ENCODE measurements around the gene FGFR4. TPM values are rescaled to one million over a fixed set of nuclear protein-coding genes. Genes with fewer than 3 reads are reported as not detected.
A peak's percentile ranks its signal among the peaks of the same experiment; 100 is the strongest.

Gene FGFR4
- total and polyA plus RNA-seq, 2 donors from 2014 or later = 50.2 to 72.6 TPM

DNA sequence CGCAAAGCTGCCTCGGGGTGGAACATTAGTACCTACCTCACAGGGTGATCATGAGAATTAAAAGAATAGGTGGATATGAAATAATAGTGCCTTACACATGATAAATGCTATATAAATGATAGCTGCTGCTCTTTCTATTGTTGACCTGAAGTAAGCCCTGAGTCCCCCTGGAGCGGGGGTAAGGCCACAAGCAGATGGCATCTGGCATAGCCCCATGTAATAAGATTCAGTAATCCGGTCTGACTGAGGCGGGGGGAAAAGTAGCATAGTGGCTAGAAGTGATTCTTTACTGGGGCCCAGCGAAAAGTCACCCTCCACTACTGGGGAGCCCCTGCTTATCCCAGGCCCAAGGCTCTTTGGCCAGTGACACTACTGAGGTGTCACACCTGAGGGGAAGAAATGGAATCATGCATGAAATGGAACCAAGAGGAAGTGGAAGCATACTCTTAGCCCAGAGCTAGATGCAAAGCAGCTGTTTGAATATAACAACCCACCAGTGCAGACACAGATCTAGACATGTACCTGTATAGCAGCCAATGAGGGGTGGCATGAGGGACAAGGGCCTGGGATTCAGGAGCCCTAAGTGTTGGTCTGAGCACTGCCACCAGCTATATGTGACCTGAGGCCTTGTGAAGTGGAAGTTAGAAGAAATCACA, 16.1 kb upstream of the FGFR4 start:
- FAIRE-seq (no peak), DNase-seq (peak in 1 of 5 donors; percentile 24)
- Histone ChIP-seq H3K9ac (ENCODE audit: low read length in 3 of 3) (no peak overlapping the region), H3K9me3 (ENCODE audit: control insufficient read depth in 2 of 3, insufficient read depth in 1 of 3, low read length in 3 of 3) (no peaks in the 10 kb centered on the region), H3K36me3 (ENCODE audit: control insufficient read depth in 2 of 3, insufficient read depth in 3 of 3, low read length in 3 of 3) (peaks cover 0 to 4% (median under 1%) of the 10 kb centered on the region in 3 donors), H3K27ac (ENCODE audit: low read depth in 2 of 2, low read length in 2 of 2) (no peak overlapping the region), H3K4me3 (ENCODE audit: low read length in 3 of 3) (no peak overlapping the region), H3K4me1 (ENCODE audit: control insufficient read depth in 2 of 3, insufficient read depth in 2 of 3, low read depth in 1 of 3, low read length in 3 of 3) (no peaks in the 10 kb centered on the region), H3K27me3 (ENCODE audit: control insufficient read depth, insufficient read depth, low read length) (no peaks in the 10 kb centered on the region)
- TF ChIP-seq, protein P1, sequence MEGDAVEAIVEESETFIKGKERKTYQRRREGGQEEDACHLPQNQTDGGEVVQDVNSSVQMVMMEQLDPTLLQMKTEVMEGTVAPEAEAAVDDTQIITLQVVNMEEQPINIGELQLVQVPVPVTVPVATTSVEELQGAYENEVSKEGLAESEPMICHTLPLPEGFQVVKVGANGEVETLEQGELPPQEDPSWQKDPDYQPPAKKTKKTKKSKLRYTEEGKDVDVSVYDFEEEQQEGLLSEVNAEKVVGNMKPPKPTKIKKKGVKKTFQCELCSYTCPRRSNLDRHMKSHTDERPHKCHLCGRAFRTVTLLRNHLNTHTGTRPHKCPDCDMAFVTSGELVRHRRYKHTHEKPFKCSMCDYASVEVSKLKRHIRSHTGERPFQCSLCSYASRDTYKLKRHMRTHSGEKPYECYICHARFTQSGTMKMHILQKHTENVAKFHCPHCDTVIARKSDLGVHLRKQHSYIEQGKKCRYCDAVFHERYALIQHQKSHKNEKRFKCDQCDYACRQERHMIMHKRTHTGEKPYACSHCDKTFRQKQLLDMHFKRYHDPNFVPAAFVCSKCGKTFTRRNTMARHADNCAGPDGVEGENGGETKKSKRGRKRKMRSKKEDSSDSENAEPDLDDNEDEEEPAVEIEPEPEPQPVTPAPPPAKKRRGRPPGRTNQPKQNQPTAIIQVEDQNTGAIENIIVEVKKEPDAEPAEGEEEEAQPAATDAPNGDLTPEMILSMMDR (IDR thresholded peaks at IDR 0.05; ENCODE audit: borderline replicate concordance, extremely low read depth, insufficient read depth) = no peak
- intact Hi-C loops (cut with DNase I) = loop anchor here (5.0 kb wide), 1 partner anchor 42 kb away; no protein-coding TSS in a partner anchor

- FAIRE-seq = no peak
These were observed 14.9 kb upstream of the FGFR4 start for GRCh38 chr5:177071666-177072385.

DNA sequence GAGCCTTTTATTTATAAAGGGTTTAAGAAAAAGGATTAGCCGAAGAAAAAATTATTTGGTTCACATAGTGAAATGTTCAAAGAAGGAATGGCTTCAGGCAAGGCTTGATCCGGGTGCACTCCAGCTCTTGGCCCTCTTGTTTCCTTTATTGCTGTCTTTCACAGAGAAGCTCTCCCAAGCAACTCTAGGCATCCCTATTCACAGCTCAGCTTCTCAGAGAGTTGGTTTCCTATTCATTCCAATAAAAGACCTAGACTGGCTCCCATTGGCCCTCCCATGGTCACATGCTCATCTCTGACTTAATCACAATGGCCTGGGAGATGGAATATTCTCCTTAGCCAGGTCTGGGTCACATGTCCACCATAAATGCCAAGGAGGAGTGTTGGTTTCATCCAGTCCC, 9.4 kb upstream of the FGFR4 start:
- Histone ChIP-seq H3K9me3 (ENCODE audit: control insufficient read depth in 2 of 3, insufficient read depth in 1 of 3, low read length in 3 of 3) (no peaks in the 10 kb centered on the region), H3K36me3 (ENCODE audit: control insufficient read depth in 2 of 3, insufficient read depth in 3 of 3, low read length in 3 of 3) (no peaks in the 10 kb centered on the region), H3K27me3 (ENCODE audit: control insufficient read depth, insufficient read depth, low read length) (no peaks in the 10 kb centered on the region), H3K4me3 (ENCODE audit: low read length in 3 of 3) (no peak overlapping the region), H3K9ac (ENCODE audit: low read length in 3 of 3) (no peak overlapping the region), H3K4me1 (ENCODE audit: control insufficient read depth in 2 of 3, insufficient read depth in 2 of 3, low read depth in 1 of 3, low read length in 3 of 3) (no peaks in the 10 kb centered on the region), H3K27ac (ENCODE audit: low read depth in 2 of 2, low read length in 2 of 2) (no peak overlapping the region)
- intact Hi-C loops (cut with DNase I) = no loop called here
- no peak for FAIRE-seq
- TF ChIP-seq, protein P1 (IDR thresholded peaks at IDR 0.05; ENCODE audit: borderline replicate concordance, extremely low read depth, insufficient read depth) = no peak
- no peak for DNase-seq

More at GRCh38 chr5:177071666-177072385, 14.9 kb upstream of the FGFR4 start:
- no peaks in the 10 kb centered on the region for H3K4me1 ChIP-seq (ENCODE audit: control insufficient read depth in 2 of 3, insufficient read depth in 2 of 3, low read depth in 1 of 3, low read length in 3 of 3)
- H3K27me3 ChIP-seq (ENCODE audit: control insufficient read depth, insufficient read depth, low read length) = no peaks in the 10 kb centered on the region
- no peak overlapping the region for H3K4me3 ChIP-seq (ENCODE audit: low read length in 3 of 3)
- DNase-seq = peak; percentile 26 to 92 (median 84)
- H3K27ac ChIP-seq (ENCODE audit: low read depth in 2 of 2, low read length in 2 of 2) = no peak overlapping the region
- intact Hi-C loops (cut with DNase I) = loop anchor here (5.0 kb wide), 1 partner anchor 40 kb away; no protein-coding TSS in a partner anchor
- H3K36me3 ChIP-seq (ENCODE audit: control insufficient read depth in 2 of 3, insufficient read depth in 3 of 3, low read length in 3 of 3) = no peaks in the 10 kb centered on the region
- TF ChIP-seq, protein P1 (IDR thresholded peaks at IDR 0.05; ENCODE audit: borderline replicate concordance, extremely low read depth, insufficient read depth) = peak; percentile 88
- no peak overlapping the region for H3K9ac ChIP-seq (ENCODE audit: low read length in 3 of 3)
- H3K9me3 ChIP-seq (ENCODE audit: control insufficient read depth in 2 of 3, insufficient read depth in 1 of 3, low read length in 3 of 3) = no peaks in the 10 kb centered on the region
